ENCODE data around the gene SENP5.

The SENP5 gene

DNA sequence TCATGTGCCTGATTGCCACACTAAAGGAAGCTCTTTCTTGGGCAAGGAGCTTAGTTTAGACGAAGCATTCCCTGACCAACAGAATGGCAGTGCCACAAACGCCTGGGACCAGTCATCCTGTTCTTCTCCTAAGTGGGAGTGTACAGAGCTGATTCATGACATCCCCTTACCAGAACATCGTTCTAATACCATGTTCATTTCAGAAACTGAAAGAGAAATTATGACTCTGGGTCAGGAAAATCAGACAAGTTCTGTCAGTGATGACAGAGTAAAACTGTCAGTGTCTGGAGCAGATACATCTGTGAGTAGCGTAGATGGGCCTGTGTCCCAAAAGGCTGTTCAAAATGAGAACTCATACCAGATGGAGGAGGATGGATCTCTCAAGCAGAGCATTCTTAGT, 18.4 kb downstream of the SENP5 start:
- no peak for DNase-seq

- DNase-seq, result no peak
Measured at GRCh38 chr3:196889844-196890708, 22.4 kb downstream of the SENP5 start.

- DNase-seq, result no peak
Measured at GRCh38 chr3:196894557-196895295, 27.0 kb downstream of the SENP5 start.

GRCh38 chr3:196896229-196896628, 28.5 kb downstream of the SENP5 start:
- no peak for DNase-seq

- no peak for DNase-seq
Measured at GRCh38 chr3:196901768-196902167, 34.0 kb downstream of the SENP5 start.

GRCh38 chr3:196902296-196902695, 34.6 kb downstream of the SENP5 start:
- no peak for DNase-seq

- no peak for DNase-seq
Measured at GRCh38 chr3:196903740-196904139, 36.0 kb downstream of the SENP5 start.

- DNase-seq, result no peak
Measured at GRCh38 chr3:196914866-196915265, 47.1 kb downstream of the SENP5 start.

GRCh38 chr3:196915375-196915774, 47.7 kb downstream of the SENP5 start:
- DNase-seq, result no peak

DNA sequence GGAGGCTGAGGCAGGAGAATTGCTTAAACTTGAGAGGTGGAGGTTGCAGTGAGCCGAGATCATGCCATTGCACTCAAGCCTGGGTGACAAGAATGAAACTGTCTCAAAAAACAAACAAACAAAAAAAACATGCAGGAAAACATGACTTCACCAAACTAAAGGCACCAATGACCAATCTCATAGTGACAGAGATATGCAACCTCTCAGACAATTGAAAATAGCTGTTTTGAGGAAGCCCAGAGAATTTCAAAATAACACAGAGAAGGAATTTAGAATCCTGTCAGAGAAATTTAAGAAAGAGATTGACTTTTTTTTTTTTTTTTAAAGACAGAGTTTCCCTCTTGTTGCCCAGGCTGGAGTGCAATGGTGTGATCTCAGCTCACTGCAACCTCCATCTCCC, 48.5 kb downstream of the SENP5 start:
- no peak for DNase-seq

DNA sequence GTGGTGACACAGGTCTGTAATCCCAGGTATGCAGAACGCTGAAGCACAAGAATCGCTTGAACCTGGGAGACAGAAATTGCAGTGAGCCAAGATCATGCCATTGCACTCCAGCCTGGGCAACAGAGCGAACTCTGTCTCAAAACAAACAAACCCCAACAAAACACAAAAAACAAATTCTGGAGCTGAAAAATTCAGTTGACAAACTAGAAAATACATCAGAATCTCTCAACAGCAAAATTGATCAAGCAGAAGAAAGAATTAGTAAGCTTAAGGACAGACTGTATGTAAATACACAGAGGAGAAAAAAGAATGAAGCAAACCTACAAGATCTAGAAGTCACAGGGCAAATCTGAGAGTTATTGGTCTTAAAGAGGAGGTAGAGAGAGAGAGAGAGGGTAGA, 49.3 kb downstream of the SENP5 start:
- no peak for DNase-seq

GRCh38 chr3:196918968-196919367, 51.2 kb downstream of the SENP5 start:
- no peak for DNase-seq

GRCh38 chr3:196920733-196921132, 53.0 kb downstream of the SENP5 start:
- DNase-seq, result no peak

GRCh38 chr3:196927571-196928453, 60.1 kb downstream of the SENP5 start:
- DNase-seq, result no peak

DNA sequence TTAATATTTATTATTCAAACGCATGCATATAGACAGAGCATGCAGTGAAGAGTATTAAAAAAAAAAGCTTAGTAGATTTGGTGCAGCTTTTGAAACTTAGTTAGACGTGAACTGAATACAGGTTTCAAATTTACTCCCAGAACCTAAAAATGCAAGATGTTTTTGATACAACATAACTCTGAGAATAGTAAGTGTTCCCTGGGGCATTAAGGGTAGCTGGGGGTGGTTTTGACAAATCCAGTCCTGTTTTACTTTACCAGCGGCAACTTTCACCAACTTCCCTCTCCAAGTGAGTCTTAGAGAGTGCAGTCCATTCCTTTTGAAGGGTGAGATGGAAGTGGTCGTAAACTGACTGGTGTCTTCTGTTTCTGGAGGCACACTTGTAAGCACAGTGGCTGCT, 63.4 kb downstream of the SENP5 start:
- no peak for DNase-seq

DNA sequence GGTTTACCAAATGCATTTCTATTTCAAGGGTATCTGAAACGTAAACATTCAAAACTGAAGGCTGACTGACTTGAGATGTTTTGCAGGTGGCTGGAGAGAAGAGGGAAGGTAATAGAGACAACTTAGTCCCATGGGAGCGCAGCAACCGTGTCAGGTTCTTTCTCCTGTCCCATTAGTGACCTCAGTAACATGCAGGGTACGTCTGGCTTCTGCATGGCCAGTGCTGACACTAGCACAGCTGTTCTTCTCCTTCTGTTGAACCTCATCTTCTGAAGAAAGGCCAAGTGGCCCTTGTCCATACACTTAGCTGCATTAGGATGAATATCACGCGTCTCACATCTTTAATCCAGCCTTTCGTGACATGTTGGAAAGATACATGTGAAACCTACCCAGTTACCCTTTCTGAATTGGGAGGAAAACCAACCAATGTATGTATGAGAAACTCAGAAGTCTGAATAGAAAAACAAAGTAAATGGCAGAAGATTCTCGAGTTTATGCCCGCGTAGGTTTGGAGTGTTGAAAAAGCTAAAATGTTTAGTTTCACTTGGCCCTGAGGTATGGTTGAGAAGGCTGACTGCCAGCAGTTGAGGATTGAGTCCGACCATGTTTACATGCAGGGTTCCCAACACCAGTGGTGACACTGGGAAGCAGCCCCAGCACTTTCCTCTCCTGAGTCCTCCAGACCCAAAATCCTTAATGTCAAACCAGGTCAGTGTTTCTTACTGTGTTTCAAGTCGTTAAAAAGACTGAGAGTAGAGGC, 64.3 kb downstream of the SENP5 start:
- no peak for DNase-seq

DNA sequence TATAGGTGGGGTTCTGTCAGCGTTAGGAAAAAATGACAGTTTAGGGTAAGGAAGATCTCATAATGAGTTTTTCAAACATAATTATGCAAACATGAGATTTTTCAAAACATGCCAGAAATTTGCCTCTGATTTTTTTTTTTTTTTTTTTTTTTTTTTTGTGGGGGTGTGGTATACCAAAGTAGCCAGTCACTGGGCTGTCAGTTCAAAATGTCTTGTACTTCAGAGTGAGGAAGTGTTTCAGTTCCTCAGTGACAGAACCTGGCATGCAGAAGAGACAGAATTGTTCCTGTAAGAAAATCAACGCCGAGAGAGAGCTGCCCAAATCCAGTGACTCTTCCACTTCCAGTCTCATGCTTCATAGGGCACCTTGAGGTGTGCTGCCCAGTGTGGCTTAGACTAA, 64.9 kb downstream of the SENP5 start:
- no peak for DNase-seq

DNA sequence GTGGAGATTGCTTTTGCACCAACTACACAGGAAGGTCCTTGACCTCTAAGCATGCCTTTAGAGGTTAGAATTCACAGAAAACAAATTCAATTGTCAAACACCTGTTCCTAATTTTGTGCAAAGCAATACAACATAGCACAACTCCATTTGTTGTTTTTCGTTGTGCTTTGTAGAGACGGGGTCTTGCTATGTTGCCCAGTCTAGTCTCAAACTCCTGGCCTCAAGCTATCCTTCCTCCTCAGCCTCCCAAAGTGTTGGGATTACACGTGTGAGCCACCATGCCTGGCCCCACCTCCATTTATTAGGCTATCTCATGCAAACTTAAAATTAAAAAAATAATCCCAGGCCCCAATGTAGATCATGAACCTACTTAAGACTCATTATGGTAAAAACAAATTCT, 68.6 kb downstream of the SENP5 start:
- no peak for DNase-seq

DNA sequence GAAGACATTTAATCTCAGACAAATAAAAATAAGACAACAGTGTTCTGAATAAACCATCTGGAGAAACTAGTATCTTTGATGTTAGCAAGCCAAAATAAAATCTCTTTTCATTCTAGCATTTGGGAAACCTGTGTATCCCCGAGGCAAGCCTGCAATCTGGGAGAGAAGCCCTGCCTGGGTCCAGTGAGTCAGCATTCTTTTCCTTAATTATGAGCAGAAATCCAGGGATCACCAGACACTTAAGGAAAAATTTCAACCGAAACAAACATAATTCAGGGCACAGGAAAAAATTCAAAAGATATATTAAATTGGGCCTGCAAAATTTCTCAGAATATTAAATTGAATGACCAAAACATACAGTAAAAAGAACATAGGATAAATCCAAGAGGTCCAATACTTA, 70.4 kb downstream of the SENP5 start:
- no peak for DNase-seq

GRCh38 chr3:196938576-196938975, 70.9 kb downstream of the SENP5 start:
- DNase-seq, result peak; percentile 21

- peak; percentile 28 for DNase-seq
Measured at GRCh38 chr3:196941729-196942225, 74.1 kb downstream of the SENP5 start.

DNA sequence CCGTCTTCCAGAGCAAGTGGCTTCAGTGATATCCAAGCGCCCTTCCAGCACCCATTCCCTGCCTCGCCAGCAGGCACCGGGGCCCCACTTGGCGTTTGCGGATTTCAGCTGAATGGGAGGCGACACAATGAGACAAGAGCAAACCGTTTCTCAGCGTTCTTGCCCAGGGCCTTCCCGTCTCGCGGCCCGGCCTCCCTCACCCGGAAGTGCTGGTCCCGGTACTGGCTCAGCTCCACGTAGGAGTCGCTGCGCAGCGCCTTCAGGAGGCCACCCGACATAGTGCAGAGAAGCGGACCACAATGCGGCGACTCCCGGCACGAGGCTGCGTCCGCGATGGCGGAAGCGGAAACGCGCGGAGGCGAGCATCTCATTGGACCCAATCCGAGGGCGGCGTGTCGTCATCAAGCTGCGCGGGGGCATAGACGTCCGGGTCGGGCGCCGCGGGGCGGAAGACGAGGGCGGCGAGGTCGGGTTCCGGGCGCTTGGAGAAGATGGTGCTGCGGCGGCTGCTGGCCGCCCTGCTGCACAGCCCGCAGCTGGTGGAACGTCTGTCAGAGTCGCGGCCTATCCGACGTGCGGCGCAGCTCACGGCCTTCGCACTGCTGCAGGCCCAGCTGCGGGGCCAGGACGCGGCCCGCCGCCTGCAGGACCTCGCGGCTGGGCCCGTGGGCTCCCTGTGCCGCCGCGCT, 74.7 kb downstream of the SENP5 start, which contains the start of gene NCBP2:
NCBP2 (minus strand) TSS at position 303 of the 689 bp plus-strand sequence; CDS start at position 278, 25 bp downstream.
- DNase-seq, result peak; percentile 93
